ENCODE data around the gene ANGPTL4. TPM values are rescaled to one million over a fixed set of nuclear protein-coding genes. Genes with fewer than 3 reads are reported as not detected.
"Not testable (repeated sequence)": the region's sequence is repeated elsewhere in the genome, so short reads cannot be mapped to it uniquely, and the experiment has no call there.

The ANGPTL4 gene
- total RNA-seq, 1 donor from 2014 or later = 0.82 TPM

DNA sequence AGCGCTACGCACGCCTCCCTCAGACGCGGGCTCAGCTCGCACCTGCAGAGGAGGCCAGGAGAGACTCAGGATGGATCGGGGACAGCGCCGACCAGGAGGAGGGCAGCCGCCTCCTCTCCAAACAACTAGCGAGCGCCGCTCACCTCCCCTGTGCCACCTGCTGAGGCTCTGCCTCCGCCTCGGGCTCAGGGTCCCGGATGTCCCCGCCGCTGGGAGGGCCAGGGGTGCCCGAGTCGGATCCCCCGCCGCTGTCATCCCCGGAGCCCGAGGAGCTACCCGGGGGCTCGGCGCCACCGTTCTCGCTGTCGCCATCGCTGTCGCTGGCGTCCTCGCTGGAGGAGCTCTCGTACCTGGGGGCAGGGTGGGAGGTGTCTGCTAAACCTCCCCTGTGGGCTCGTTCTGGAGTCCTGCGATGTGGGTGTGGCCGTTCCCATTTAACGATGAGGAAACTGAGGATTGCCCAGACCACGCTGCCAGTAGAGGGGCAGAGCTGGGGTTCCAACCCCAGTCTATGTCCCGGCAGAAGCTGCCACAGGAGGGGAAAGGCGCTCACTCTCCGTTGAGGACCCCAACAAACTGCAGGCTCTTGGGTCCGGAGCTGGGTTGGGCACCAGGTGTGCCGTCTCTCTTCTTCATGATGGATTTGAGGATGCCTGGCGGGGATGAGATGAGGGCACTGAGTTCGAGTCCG lies 30.0 kb upstream of the ANGPTL4 start:
- DNase-seq (ENCODE audit: low spot score in 2 of 2) (no peak), FAIRE-seq (no peak)

DNA sequence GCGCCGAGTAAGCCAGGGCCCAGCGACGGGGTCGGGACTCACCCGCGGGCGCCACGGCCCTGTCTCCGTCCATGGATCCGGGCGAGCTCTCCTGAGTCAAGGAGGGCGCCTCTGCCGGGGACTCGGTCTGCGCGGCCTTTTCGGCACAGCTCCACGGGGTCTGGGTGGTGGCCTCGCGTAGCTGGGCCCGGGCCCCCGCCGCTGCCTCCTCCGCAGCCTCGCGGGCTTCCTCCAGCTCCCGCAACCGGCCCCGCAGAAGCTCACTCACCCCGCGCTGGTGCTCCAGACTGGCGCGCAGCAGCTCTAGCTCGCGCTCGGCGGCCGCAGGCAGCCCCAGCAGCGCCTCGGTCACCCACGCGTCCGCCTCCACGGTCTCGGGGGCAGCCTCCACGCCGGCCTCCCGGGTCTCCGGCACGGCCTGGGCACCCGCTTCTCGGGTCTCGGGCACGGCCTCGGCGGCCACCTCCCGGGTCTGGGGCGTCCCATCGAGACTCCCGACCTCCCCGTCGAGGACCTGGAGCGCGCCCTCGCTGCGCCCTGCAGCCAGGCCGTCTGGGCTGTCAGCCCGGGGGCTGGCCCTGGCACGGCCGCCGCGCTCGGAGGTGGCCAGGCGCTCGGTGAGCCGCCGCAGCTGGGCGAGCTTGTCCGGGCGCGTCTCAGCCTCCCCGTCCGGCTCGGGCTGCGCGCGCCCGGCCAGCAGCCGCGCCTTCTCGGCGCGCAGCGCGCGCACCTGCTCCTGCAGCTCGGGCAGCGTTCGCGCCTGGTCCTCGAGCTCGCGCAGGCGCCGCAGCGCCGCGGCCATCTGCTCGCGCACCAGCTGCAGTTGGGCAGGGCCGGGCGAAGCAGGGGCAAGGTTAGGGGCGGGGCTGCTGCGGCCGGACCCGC lies 29.3 kb upstream of the ANGPTL4 start:
- DNase-seq (ENCODE audit: low spot score in 2 of 2) = peak in 1 of 2 donors; percentile 61
- FAIRE-seq = no peak

GRCh38 chr19:8335343-8336071 lies 28.4 kb upstream of the ANGPTL4 start:
- no peak for DNase-seq (ENCODE audit: low spot score in 2 of 2)
- no peak for FAIRE-seq

- FAIRE-seq = no peak
- no peak for DNase-seq (ENCODE audit: low spot score in 2 of 2)
Measured at GRCh38 chr19:8336072-8336569, 27.8 kb upstream of the ANGPTL4 start.

DNA sequence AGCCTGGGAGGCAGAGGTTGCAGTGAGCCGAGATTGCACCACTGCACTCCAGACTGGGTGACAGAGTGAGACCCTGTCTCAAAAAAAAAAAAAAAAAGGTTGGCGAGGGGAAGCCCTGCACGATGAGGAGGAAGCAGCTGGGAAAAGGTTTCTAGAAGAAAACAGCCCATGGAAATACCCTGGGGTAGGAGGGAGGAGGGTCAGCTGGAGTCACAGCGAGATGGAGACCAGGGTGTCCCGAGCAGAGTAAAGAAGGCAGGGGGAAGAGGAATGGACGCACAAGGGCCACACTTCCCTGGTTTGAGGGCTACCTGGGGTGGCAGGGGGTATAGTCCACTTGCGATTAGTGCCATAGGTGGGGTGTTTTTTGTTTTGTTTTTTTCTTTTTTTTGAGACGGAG lies 27.3 kb upstream of the ANGPTL4 start:
- no peak for DNase-seq (ENCODE audit: low spot score in 2 of 2)

GRCh38 chr19:8337728-8338127 lies 26.2 kb upstream of the ANGPTL4 start:
- DNase-seq (ENCODE audit: low spot score in 2 of 2) (no peak), FAIRE-seq (no peak)

More for the DNA sequence above, 27.3 kb upstream of the ANGPTL4 start:
- FAIRE-seq = no peak

DNA sequence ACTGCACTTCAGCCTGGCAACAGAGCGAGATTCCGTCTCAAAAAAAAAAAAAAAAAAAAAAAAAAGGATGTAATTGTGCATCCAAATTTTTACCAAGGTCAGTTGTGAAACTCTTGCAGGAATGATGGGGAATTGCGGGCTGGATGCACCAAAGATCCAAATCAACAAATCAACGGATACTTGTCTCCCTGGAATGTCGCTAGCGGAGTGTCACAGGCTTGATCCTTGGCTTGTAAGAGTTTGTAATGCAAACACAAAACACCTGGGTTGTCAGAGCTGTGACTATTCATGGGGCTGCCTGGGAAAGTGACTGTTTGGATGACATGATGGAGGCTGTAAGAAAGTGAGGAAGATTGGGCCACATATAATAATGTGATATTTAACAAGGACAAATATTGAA lies 25.1 kb upstream of the ANGPTL4 start:
- no peak for DNase-seq (ENCODE audit: low spot score in 2 of 2)
- FAIRE-seq = no peak

GRCh38 chr19:8340341-8341096 lies 23.4 kb upstream of the ANGPTL4 start:
- DNase-seq (ENCODE audit: low spot score in 2 of 2) = no peak
- FAIRE-seq = no peak

DNA sequence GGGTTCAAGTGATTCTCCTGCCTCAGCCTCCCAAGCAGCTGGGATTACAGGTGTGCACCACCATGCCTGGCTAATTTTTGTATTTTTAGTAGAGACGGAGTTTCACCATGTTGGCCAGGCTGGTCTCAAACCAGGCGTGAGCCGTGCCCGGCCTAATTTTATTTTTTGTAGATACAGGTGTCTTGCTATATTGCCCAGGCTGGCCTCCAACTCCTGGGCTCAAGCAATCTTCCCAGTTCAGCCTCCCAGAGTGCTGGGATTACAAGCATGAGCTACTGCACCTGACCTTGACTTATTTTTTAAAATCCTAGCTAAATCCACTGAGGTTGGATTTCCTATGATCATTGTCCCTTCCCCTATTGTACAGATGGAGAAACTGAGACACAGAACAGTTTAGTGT lies 22.5 kb upstream of the ANGPTL4 start:
- not testable (repeated sequence) for DNase-seq (ENCODE audit: low spot score in 2 of 2); FAIRE-seq

DNA sequence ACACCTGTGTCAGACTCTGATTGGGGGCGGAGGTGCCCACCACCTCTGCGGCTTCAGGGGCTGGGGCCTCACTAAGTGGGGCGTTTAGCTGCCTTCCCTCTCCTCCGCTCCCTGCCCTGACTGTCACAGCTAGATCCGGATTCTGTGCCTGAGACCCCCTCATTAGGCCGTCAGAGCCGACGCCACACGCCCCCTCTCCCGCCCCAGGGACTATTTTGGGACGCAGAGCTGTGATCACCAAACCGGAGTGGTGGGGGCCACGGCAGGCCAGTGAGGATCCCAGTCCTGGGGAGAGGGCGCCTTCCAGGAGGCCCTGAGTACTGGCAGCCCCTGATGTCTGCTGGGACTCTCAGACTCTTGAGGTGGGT lies 21.7 kb upstream of the ANGPTL4 start:
- no peak for FAIRE-seq

DNA sequence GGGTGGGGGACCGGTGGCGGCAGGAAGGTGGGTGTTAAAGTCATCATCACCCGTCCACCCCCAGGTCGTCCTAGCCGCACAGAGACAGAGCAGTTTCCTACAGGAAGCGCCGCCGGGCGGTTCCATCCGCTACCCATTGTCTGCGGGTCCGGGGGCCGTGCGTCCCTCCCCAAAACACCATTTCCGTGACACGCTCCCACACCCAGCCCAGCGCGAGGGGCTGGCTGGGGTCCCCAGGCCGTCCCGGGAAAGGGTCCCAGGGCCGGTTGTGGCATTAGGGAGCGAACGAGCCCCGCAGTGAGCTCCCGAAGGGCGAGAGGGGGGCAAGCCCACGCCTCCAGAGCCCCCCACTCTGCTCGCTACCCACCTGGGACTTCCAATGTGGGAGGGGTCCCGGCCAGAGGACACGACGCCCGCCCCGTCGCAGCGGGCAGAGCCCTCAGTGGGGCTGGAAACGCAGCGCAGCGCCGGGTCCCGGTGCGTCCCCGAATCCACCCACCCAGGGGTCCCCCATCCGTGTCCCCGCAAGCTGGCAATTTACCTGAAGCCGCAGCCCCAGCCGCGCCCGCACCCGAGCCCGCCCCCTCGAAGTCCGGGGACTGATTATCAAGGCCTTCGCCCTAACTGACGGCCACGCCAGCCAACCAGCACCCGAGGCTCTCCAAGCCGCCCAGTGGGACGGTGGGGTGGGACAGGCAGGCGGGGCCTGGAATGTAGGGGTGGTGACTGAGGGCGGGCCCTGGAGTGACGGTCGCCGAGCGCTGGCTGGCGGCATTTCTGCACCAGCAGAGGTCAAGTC lies 21.1 kb upstream of the ANGPTL4 start, which contains the start of gene KANK3:
Gene KANK3 (minus strand): TSS at position 579 of the 799 bp plus-strand sequence. CDS start 5,434 bp downstream, outside the sequence.
- DNase-seq (ENCODE audit: low spot score in 2 of 2) (peak; percentile 91 to 95), FAIRE-seq (no peak)

More for the DNA sequence above, 21.7 kb upstream of the ANGPTL4 start:
- no peak for DNase-seq (ENCODE audit: low spot score in 2 of 2)

GRCh38 chr19:8343483-8343844 lies 20.5 kb upstream of the ANGPTL4 start:
- DNase-seq (ENCODE audit: low spot score in 2 of 2) = no peak
- FAIRE-seq = no peak

DNA sequence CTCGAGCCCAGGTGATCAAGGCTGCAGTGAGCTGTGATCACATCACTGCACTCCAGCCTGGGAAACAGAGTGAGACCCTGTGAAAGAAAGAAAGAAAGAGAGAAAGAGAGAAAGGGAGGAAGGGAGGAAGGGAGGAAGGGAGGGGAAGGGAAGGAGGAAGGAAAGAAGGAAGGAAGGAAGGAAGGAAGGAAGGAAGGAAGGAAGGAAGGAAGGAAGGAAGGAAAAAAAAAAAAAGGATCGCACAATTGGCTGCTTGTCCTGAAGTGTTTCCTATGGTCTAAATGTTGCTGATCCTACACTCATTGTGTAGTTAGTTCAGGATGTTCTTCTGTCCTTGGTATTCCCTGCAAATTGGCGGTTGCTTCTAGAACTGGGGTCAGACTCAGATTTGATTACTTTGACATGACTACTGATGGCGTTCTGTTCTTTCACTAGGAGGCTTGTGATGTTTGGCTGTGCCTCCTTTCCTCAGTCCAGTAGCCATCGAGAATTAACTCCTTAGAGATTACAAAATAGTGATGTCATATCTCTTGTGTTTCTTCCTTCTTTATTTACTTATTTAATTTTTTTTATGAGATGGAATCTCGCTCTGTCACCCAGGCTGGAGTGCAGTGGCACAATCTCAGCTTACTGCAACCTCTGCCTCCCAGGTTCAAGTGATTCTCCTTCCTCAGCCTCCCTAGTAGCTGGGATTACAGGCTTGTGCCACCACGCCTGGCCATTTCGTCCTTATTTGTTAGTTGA lies 14.2 kb upstream of the ANGPTL4 start:
- DNase-seq (ENCODE audit: low spot score in 2 of 2); FAIRE-seq: not testable (repeated sequence)

DNA sequence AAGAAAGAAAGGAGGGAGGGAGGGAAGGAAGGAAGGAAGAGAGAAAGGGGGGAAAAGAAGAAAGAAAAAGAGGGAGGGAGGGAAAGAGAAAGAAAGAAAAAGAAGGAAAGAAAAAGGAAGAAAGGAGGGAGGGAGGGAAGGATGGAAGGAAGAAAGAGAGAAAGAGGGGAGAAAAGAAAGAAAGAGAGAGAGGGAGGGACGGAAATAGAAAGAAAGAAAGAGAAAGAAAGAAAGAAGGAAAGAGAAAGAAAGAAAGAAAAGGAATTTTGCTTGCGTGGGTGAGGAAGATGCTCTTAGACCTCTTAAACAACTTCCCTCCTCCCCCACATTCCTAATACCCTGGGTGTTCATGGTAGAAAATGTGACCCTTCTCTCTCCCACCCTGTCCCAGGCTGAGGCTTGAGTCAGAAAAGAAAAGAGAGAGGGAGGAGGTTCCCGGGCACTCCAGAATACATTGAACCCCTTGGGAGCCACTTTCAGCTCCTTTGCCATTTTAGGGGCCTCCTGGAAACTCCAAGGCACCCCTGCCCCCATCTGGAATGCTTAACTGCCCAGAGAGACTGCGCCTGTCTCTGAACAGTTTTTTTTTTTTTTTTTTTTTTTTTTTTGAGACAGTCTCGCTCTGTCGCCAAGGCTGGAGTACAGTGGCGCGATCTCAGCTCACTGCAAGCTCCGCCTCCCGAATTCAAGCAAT lies 11.7 kb upstream of the ANGPTL4 start:
- no peak for DNase-seq (ENCODE audit: low spot score in 2 of 2)
- FAIRE-seq = no peak

DNA sequence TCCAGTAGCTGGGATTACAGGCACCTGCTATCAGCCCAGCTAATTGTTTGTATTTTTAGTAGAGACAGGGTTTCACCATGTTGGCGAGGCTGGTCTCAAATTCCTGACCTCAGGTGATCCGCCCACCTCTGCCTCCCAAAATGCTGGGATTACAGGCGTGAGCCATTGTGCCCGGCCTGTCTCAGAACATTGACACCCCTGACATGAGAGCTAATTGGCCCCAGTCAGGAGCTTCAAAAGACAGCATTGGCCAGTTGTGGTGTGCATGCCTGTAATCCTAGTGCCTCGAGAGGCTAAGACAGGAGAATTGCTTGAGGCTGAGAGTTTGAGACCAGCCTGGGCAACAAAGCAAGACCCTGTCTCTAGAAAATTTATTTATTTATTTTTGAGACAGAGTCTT lies 11.1 kb upstream of the ANGPTL4 start:
- not testable (repeated sequence) for FAIRE-seq; DNase-seq (ENCODE audit: low spot score in 2 of 2)

- FAIRE-seq (no peak), DNase-seq (ENCODE audit: low spot score in 2 of 2) (peak in 1 of 2 donors; percentile 10)
Measured at GRCh38 chr19:8355631-8356402, 8.1 kb upstream of the ANGPTL4 start.

- FAIRE-seq (no peak), DNase-seq (ENCODE audit: low spot score in 2 of 2) (no peak)
Measured at GRCh38 chr19:8357007-8357521, 6.9 kb upstream of the ANGPTL4 start.

Data from frontal cortex (tissue), 4 donors.